DND-41 (cell line): Measurements from ENCODE around the gene PSD2.

Experiments used
- CTCF ChIP-seq: IDR thresholded peaks from 2 replicates; pipeline ENCODE4 v1.5.1; 2012; ENCODE audit warnings: borderline replicate concordance, low read length, moderate library complexity, mild to moderate bottlenecking; ENCODE audit not compliant: poor library complexity, severe bottlenecking; ENCODE audit errors: extremely low read depth
- EZH2 ChIP-seq: IDR thresholded peaks from 3 replicates; pipeline ENCODE4 v1.6.1; 2012; ENCODE audit warnings: borderline replicate concordance, low read depth, mild to moderate bottlenecking, moderate library complexity, low read length, inconsistent platforms; ENCODE audit not compliant: severe bottlenecking

DNA sequence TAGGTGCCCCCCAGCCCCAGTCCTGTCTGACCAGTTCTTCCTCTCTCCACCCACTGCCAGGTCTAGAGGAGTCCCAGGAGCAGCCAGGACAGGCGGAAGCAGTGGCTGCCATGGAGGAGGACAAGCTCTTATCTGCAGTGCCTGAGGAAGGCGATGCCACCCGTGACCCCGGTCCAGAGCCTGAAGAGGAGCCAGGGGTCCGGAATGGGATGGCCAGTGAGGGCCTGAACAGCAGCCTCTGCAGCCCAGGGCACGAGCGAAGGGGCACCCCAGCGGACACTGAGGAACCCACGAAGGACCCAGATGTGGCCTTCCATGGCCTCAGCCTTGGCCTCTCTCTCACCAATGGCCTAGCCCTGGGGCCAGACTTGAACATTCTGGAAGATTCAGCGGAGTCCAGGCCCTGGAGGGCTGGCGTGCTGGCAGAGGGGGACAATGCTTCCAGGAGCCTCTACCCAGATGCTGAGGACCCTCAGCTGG, 13.8 kb downstream of the PSD2 start:
- TF ChIP-seq CTCF (no peak), EZH2 (no peak)
